ENCODE results near the gene ZNF18. TPM values are rescaled to one million over a fixed set of nuclear protein-coding genes. Genes with fewer than 3 reads are reported as not detected.

ZNF18 gene
- polyA plus RNA-seq, 1 donor (not counting 4 experiments of a cell fraction or from before 2014, with no cell fraction given): 7.7 TPM

DNA sequence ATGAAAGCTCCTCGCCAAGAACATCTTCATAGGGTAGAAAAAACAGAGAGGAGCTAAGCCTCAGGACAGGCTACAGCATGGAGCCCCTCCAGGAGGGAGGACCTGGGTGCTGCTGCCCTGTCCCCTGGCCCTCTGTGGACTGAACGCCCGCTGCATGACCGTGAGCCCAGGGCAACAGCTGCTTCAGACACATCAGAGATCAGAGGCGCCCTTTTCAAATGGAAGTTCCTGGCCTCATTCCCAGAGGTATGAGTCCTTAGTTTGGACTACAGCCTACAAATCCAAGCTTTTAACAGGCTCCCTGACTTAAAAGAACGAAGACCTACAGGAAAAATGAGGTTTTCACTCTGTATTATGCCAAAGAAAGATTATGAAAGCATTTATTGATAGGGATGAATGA is 48.5 kb downstream of the ZNF18 start:
- peak overlapping the region in 2 of 3 experiments; percentile 56 to 61 for H3K4me3 ChIP-seq (ENCODE audit: control insufficient read depth in 2 of 3, extremely low read depth in 1 of 3, insufficient read depth in 2 of 3, low read depth in 1 of 3, low read length in 3 of 3)
- peaks cover 6% of the 10 kb centered on the region for H3K9me3 ChIP-seq (ENCODE audit: control insufficient read depth, low read depth, low read length)
- peak; percentile 91 for FAIRE-seq
- no peak for DNase-seq (ENCODE audit: low read depth, low spot score)
- no peaks in the 10 kb centered on the region for H4K20me1 ChIP-seq (ENCODE audit: control insufficient read depth, extremely low read depth, insufficient read depth, low read length)
- no peaks in the 10 kb centered on the region for H3K36me3 ChIP-seq (ENCODE audit: control insufficient read depth in 2 of 2, extremely low read depth in 1 of 2, insufficient read depth in 2 of 2, low read length in 2 of 2)
- no peaks in the 10 kb centered on the region for H3K9me1 ChIP-seq (ENCODE audit: control insufficient read depth, extremely low read depth, insufficient read depth, low read length)
- TF ChIP-seq CTCF (optimal IDR thresholded peaks at IDR 0.05 in 1 of 3, IDR thresholded peaks at IDR 0.05 in 1 of 3, conservative IDR thresholded peaks at IDR 0.05 in 1 of 3; ENCODE audit: extremely low read depth in 1 of 3, insufficient read depth in 2 of 3, low read length in 3 of 3) (no peak), EZH2 (IDR thresholded peaks at IDR 0.05; ENCODE audit: low read length) (no peak)
- H3K27ac ChIP-seq (ENCODE audit: control insufficient read depth, insufficient read depth, low read length): peak overlapping the region; percentile 64
- H3K4me1 ChIP-seq (ENCODE audit: control insufficient read depth, extremely low read depth, insufficient read depth, low read length): peaks cover 44% of the 10 kb centered on the region
- no peaks in the 10 kb centered on the region for H3K27me3 ChIP-seq (ENCODE audit: control insufficient read depth, extremely low read depth, insufficient read depth, low read length)
- H2AFZ ChIP-seq (ENCODE audit: control insufficient read depth, low read length): peak overlapping the region; percentile 69
- dilution Hi-C loops (cut with MboI; ENCODE audit: extremely low pct_ligation_motif_present, low sequenced_read_pairs): no loop called here
- H3K4me2 ChIP-seq (ENCODE audit: control insufficient read depth, extremely low read depth, insufficient read depth, low read depth, low read length): peak overlapping the region; percentile 91
- H3K9ac ChIP-seq (ENCODE audit: control insufficient read depth, extremely low read depth, insufficient read depth, low read length): peak overlapping the region; percentile 46
- no peaks in the 10 kb centered on the region for H3K79me2 ChIP-seq (ENCODE audit: control insufficient read depth, insufficient read depth, low read length)

- Histone ChIP-seq H4K20me1 (ENCODE audit: control insufficient read depth, extremely low read depth, insufficient read depth, low read length) (no peaks in the 10 kb centered on the region), H3K79me2 (ENCODE audit: control insufficient read depth, insufficient read depth, low read length) (no peaks in the 10 kb centered on the region), H3K36me3 (ENCODE audit: control insufficient read depth in 2 of 2, extremely low read depth in 1 of 2, insufficient read depth in 2 of 2, low read length in 2 of 2) (no peaks in the 10 kb centered on the region), H3K9me1 (ENCODE audit: control insufficient read depth, extremely low read depth, insufficient read depth, low read length) (no peaks in the 10 kb centered on the region), H3K27me3 (ENCODE audit: control insufficient read depth, extremely low read depth, insufficient read depth, low read length) (no peaks in the 10 kb centered on the region), H3K4me2 (ENCODE audit: control insufficient read depth, extremely low read depth, insufficient read depth, low read depth, low read length) (peak overlapping the region; percentile 93), H3K4me1 (ENCODE audit: control insufficient read depth, extremely low read depth, insufficient read depth, low read length) (peaks cover 39% of the 10 kb centered on the region), H3K9me3 (ENCODE audit: control insufficient read depth, low read depth, low read length) (no peaks in the 10 kb centered on the region), H3K9ac (ENCODE audit: control insufficient read depth, extremely low read depth, insufficient read depth, low read length) (peak overlapping the region; percentile 85), H3K4me3 (ENCODE audit: control insufficient read depth in 2 of 3, extremely low read depth in 1 of 3, insufficient read depth in 2 of 3, low read depth in 1 of 3, low read length in 3 of 3) (peak overlapping the region; percentile 16 to 73 (median 51)), H2AFZ (ENCODE audit: control insufficient read depth, low read length) (peak overlapping the region; percentile 82), H3K27ac (ENCODE audit: control insufficient read depth, insufficient read depth, low read length) (peak overlapping the region; percentile 96)
- TF ChIP-seq EZH2 (IDR thresholded peaks at IDR 0.05; ENCODE audit: low read length) (no peak), CTCF (optimal IDR thresholded peaks at IDR 0.05 in 1 of 3, IDR thresholded peaks at IDR 0.05 in 1 of 3, conservative IDR thresholded peaks at IDR 0.05 in 1 of 3; ENCODE audit: extremely low read depth in 1 of 3, insufficient read depth in 2 of 3, low read length in 3 of 3) (no peak)
- FAIRE-seq: peak; percentile 96
- DNase-seq (ENCODE audit: low read depth, low spot score): peak; percentile 66
- dilution Hi-C loops (cut with MboI; ENCODE audit: extremely low pct_ligation_motif_present, low sequenced_read_pairs): no loop called here
Measured at GRCh38 chr17:11944587-11944986, 52.7 kb downstream of the ZNF18 start.

Measured in keratinocyte (primary cell).